K562 (cell line): Measurements from ENCODE around the gene TAF1B. TPM values are rescaled to one million over a fixed set of nuclear protein-coding genes. Genes with fewer than 3 reads are reported as not detected.
A peak's percentile ranks its signal among the peaks of the same experiment; 100 is the strongest.

Source experiments
- ATAC-seq: fragments of 200-7000 bp; cut with Tn5 transposase; 3 replicates; pipeline ENCODE4 v1.9.1; 2020; ENCODE audit warnings: moderate library complexity
- BruUV-seq: library from RNA; stranded (reverse); fragments of 400-500 nt; replicated peaks from 2 replicates; lab custom pipeline; 2021; lab: Mats Ljungman, UMichigan
- CTCF ChIA-PET: fragments of 300-600 bp; formaldehyde crosslinking; extraction: SDS; loops from one replicate; lab custom pipeline; 2021; ENCODE audit warnings: low intra/inter-chr PET ratio; lab: Yijun Ruan, JAX
- POLR2A ChIA-PET: fragments of 300-600, 350-650 bp; sonication (Branson Sonifier 250); formaldehyde crosslinking; extraction: SDS; loops from one replicate; lab custom pipeline; 2021; ENCODE audit warnings: antibody characterized with exemption, inconsistent platforms; lab: Yijun Ruan, JAX
- DNase-seq, 4 experiments: peaks; one replicate each; pipeline versions ENCODE4 v3.0.0 to v3.0.0-alpha.2; 2011 to 2018; ENCODE audit warnings: low spot score in 3 of 4, mixed read lengths in 3 of 4; ENCODE audit errors: extremely low read depth in 1 of 4
- FAIRE-seq: peaks from 2 replicates; lab custom pipeline; 2011; peaks lifted over from hg19 to GRCh38; lab: Jason Lieb, UNC
- H2AFZ ChIP-seq: 2 replicates; pipeline ENCODE4 v1.6.0; 2011; ENCODE audit warnings: low read depth, low read length, control low read depth, inconsistent platforms
- H3K27ac ChIP-seq: fragments of 200-600 bp; 3 replicates; pipeline ENCODE4 v1.8.0; 2011; ENCODE audit warnings: low read depth, mild to moderate bottlenecking, control low read depth, inconsistent platforms, low read length, moderate library complexity, mixed read lengths; ENCODE audit errors: extremely low read depth
- H3K27me3 ChIP-seq, 2 experiments: fragments of 300-600 bp in 1 of 2; 2 replicates in 1 of 2; 3 replicates in 1 of 2; pipeline versions ENCODE4 v1.6.0 to v1.8.0; 2011; ENCODE audit warnings: inconsistent platforms in 2 of 2, low read length in 2 of 2, mild to moderate bottlenecking in 1 of 2, mixed read lengths in 1 of 2, moderate library complexity in 1 of 2; ENCODE audit not compliant: control insufficient read depth in 2 of 2, insufficient read depth in 2 of 2
- H3K36me3 ChIP-seq: fragments of 300-600 bp; 3 replicates; pipeline ENCODE4 v1.8.0; 2011; ENCODE audit warnings: mild to moderate bottlenecking, low read length, inconsistent platforms; ENCODE audit not compliant: control insufficient read depth, insufficient read depth
- H3K4me1 ChIP-seq, 2 experiments: fragments of 200-600 bp in 1 of 2; replicated peaks in 1 of 2; 2 replicates in 1 of 2; 3 replicates in 1 of 2; pipeline versions ENCODE4 v1.5.1 to v1.8.0; 2011; ENCODE audit warnings: inconsistent platforms in 2 of 2, low read length in 2 of 2, mild to moderate bottlenecking in 1 of 2, mixed read lengths in 1 of 2, moderate library complexity in 1 of 2; ENCODE audit not compliant: control insufficient read depth in 2 of 2, insufficient read depth in 2 of 2
- H3K4me2 ChIP-seq: 2 replicates; pipeline ENCODE4 v1.6.1; 2011; ENCODE audit warnings: low read length, control low read depth, inconsistent platforms, mixed read lengths; ENCODE audit not compliant: insufficient read depth
- H3K4me3 ChIP-seq: fragments of 200-600 bp; sonication (generic), shearing (Covaris generic); 2 replicates; pipeline ENCODE4 v1.5.1; 2016; ENCODE audit warnings: control low read depth, inconsistent platforms
- H3K79me2 ChIP-seq: fragments of 200-600 bp; 3 replicates; pipeline ENCODE4 v1.8.0; 2011; ENCODE audit warnings: low read length, inconsistent platforms; ENCODE audit not compliant: control insufficient read depth, insufficient read depth
- H3K9ac ChIP-seq, 2 experiments: 2 replicates each; pipeline versions ENCODE4 v1.6.0 to v1.6.1; 2011; ENCODE audit warnings: low read depth in 2 of 2, low read length in 2 of 2, control low read depth in 1 of 2, inconsistent platforms in 1 of 2, mild to moderate bottlenecking in 1 of 2, mixed read lengths in 1 of 2; ENCODE audit not compliant: insufficient read depth in 1 of 2
- H3K9me1 ChIP-seq: one replicate; pipeline ENCODE4 v1.6.0; 2011; ENCODE audit warnings: inconsistent platforms, mild to moderate bottlenecking, low read length, moderate library complexity; ENCODE audit not compliant: control insufficient read depth, insufficient read depth
- H3K9me3 ChIP-seq: replicated peaks from 2 replicates; pipeline ENCODE4 v1.5.1; 2011; ENCODE audit warnings: low read depth, low read length, inconsistent platforms; ENCODE audit not compliant: control insufficient read depth, insufficient read depth
- H4K20me1 ChIP-seq: replicated peaks from 2 replicates; pipeline ENCODE4 v1.6.1; 2011; ENCODE audit warnings: low read length, inconsistent platforms, mixed read lengths; ENCODE audit not compliant: control insufficient read depth, insufficient read depth
- BCL6 ChIP-seq: fragments of 250-450 bp; sonication (Bioruptor Pico); IDR thresholded peaks from 2 replicates; pipeline ENCODE4 v1.4.0; 2020
- C11orf30 ChIP-seq: fragments of 450-650 bp; IDR thresholded peaks from 2 replicates; pipeline ENCODE4 v1.6.1; 2016; ENCODE audit warnings: low read depth, mild to moderate bottlenecking
- CEBPB ChIP-seq: fragments of 450-650 bp; IDR thresholded peaks from 2 replicates; pipeline ENCODE4 v1.6.1; 2016; ENCODE audit warnings: missing genetic modification characterization, missing compliant biosample characterization
- NFIC ChIP-seq: fragments of 450-650 bp; IDR thresholded peaks from 2 replicates; pipeline ENCODE4 v1.6.1; 2017; ENCODE audit warnings: mild to moderate bottlenecking, inconsistent platforms
- NONO ChIP-seq, 2 experiments: fragments of 200-400 bp in 1 of 2; fragments of 450-650 bp in 1 of 2; formaldehyde crosslinking in 1 of 2; IDR thresholded peaks; 2 replicates each; pipeline ENCODE4 v1.6.1; 2017; ENCODE audit warnings: low read depth in 2 of 2, mild to moderate bottlenecking in 2 of 2, moderate library complexity in 2 of 2, low read length in 1 of 2
- PRDM10 ChIP-seq: fragments of 450-650 bp; IDR thresholded peaks from 2 replicates; pipeline ENCODE4 v1.6.1; 2018; ENCODE audit not compliant: partially characterized antibody
- PREB ChIP-seq: sonication (generic); formaldehyde crosslinking; IDR thresholded peaks from 2 replicates; pipeline ENCODE4 v1.8.1; 2023; ENCODE audit warnings: mild to moderate bottlenecking, missing genetic modification reagents
- RHOXF2B ChIP-seq: fragments of 250-450 bp; sonication (Bioruptor Pico); conservative IDR thresholded peaks from 2 replicates; pipeline ENCODE4 v1.5.1; 2021
- TOE1 ChIP-seq, 2 experiments: fragments of 450-650 bp in 1 of 2; sonication (generic) in 1 of 2; formaldehyde crosslinking in 1 of 2; IDR thresholded peaks; 2 replicates each; pipeline versions ENCODE4 v1.7.1 to v1.8.0; 2016 to 2022; ENCODE audit warnings: borderline replicate concordance in 2 of 2, mild to moderate bottlenecking in 2 of 2, antibody characterized with exemption in 1 of 2, inconsistent platforms in 1 of 2, low read depth in 1 of 2, missing genetic modification reagents in 1 of 2, moderate library complexity in 1 of 2
- ZKSCAN3 ChIP-seq: fragments of 250-450 bp; sonication (Bioruptor Pico); IDR thresholded peaks from 2 replicates; pipeline ENCODE4 v1.4.0; 2020
- ZNF23 ChIP-seq: fragments of 250-450 bp; sonication (Bioruptor Pico); IDR thresholded peaks from 2 replicates; pipeline ENCODE4 v1.4.0; 2020; ENCODE audit warnings: mild to moderate bottlenecking
- ZNF436 ChIP-seq: fragments of 250-450, 450-650 bp; sonication (Bioruptor Pico); formaldehyde crosslinking; IDR thresholded peaks from 2 replicates; pipeline ENCODE4 v1.7.0; 2020; ENCODE audit warnings: mild to moderate bottlenecking
- WGBS: fragments of 100-300 bp; shearing (Covaris generic); methylation state at CpG from one replicate; pipeline ENCODE4 v1.1.6; 2016; ENCODE audit warnings: low coverage, mixed read lengths; ENCODE audit not compliant: insufficient coverage; ENCODE audit errors: missing lambda C conversion rate; 5-methylcytosine and 5-hydroxymethylcytosine counted together
- in situ Hi-C: fragments of 300-500 bp; cut with MboI; formaldehyde crosslinking; loops from 4 replicates; pipeline ENCODE4 v1.15.0; 2018; ENCODE audit warnings: inconsistent platforms, mixed read lengths
- intact Hi-C: fragments of 100-400 bp; cut with micrococcal nuclease; formaldehyde crosslinking; loops from 2 replicates; pipeline ENCODE4 v1.14.2; 2022
- polyA plus RNA-seq, 8 experiments: library from polyadenylated mRNA; depleted of rRNA in 4 of 8; stranded (reverse) in 5 of 8; unstranded in 3 of 8; fragments of >200 nt; fragmentation: Nextera tagmentation in 2 of 8; fragmentation: Illumina TruSeq in 1 of 8; extraction: Ambion mirVana in 2 of 8; extraction: Trizol in 1 of 8; gene quantifications; 2 replicates each; pipeline versions ENCODE4 v1.2.1 to v1.2.3, GENCODE V29; 2011 to 2014; ENCODE audit warnings: inconsistent platforms in 1 of 8, missing spikeins in 1 of 8
- total RNA-seq, 7 experiments: library from RNA; depleted of rRNA in 6 of 7; stranded (reverse); fragments of >200 nt in 6 of 7; fragmentation: Illumina TruSeq in 2 of 7; extraction: Trizol in 2 of 7; gene quantifications; 2 replicates each; pipeline versions ENCODE4 v1.2.1 to v1.2.3, GENCODE V29; 2011 to 2021; ENCODE audit warnings: low replicate concordance in 1 of 7

TAF1B gene
- total and polyA plus RNA-seq, 9 of the 15 experiments (the other 6 are each of a cell fraction or from before 2014, with no cell fraction given): 8.8 to 25.1 (median 17.3) TPM

- no peak for TF ChIP-seq ZNF23 (CRISPR knock-in tag)
- no peak for TF ChIP-seq ZNF436 (CRISPR knock-in tag)
- TF ChIP-seq C11orf30: no peak
Observed at GRCh38 chr2:9918275-9918674, 75.0 kb downstream of the TAF1B start (continued).

GRCh38 chr2:9919512-9919911, 76.2 kb downstream of the TAF1B start:
- H3K4me2 ChIP-seq: no peak overlapping the region
- H3K4me1 ChIP-seq: peaks cover 0 to under 1% of the 10 kb centered on the region in 2 experiments; a peak in 3 of 5 replicates
- in situ Hi-C loops: no loop called here
- H3K27me3 ChIP-seq: no peaks in the 10 kb centered on the region
- H3K9me3 ChIP-seq: no peaks in the 10 kb centered on the region
- intact Hi-C loops: no loop called here
- no TSS peak for BruUV-seq
- no peaks in the 10 kb centered on the region for H4K20me1 ChIP-seq
- 49% methylated on average over 3 of the region's 3 CpGs for WGBS
- FAIRE-seq (peak; percentile 19), ATAC-seq (no peak)
- no peak overlapping the region for H3K4me3 ChIP-seq
- H3K9me1 ChIP-seq: no peaks in the 10 kb centered on the region
- no peaks in the 10 kb centered on the region for H3K79me2 ChIP-seq
- CTCF ChIA-PET: no interaction called here
- no peak overlapping the region for H3K27ac ChIP-seq
- no peak overlapping the region for H2AFZ ChIP-seq
- H3K36me3 ChIP-seq: peaks cover 22% of the 10 kb centered on the region
- TF ChIP-seq NONO (IDR thresholded peaks at IDR 0.05; ENCODE audit: low read depth in 2 of 2, low read length in 1 of 2): no peak
- no peak for TF ChIP-seq NFIC
- TF ChIP-seq TOE1 (IDR thresholded peaks at IDR 0.05; ENCODE audit: borderline replicate concordance): no peak
- no peak for TF ChIP-seq TOE1 (CRISPR knock-in tag; IDR thresholded peaks at IDR 0.05; ENCODE audit: borderline replicate concordance, low read depth)
- no peak for TF ChIP-seq ZKSCAN3 (CRISPR knock-in tag)
- TF ChIP-seq RHOXF2B (CRISPR knock-in tag): no peak
- no peak for TF ChIP-seq PRDM10
- no peak for TF ChIP-seq CEBPB
- TF ChIP-seq PREB (CRISPR knock-in tag): no peak
- TF ChIP-seq BCL6 (CRISPR knock-in tag): no peak
- TF ChIP-seq, all 486 proteins: peak for 0
- no peak for DNase-seq
- no peak overlapping the region for H3K9ac ChIP-seq
- POLR2A ChIA-PET: interaction anchor here (1.8 kb wide), 1 partner anchor 23 kb away, joined by 3 read pairs; no protein-coding TSS in a partner anchor
